ENCODE results near the gene GNB3.

GRCh38 chr12:6840761-6841515 lies at the start of gene GNB3:
- TF ChIP-seq EP300 (IDR thresholded peaks at IDR 0.05) (no peak), CTCF (IDR thresholded peaks at IDR 0.05) (no peak), POLR2A (IDR thresholded peaks at IDR 0.05) (no peak)

Data from ovary (tissue), 3 donors.